WI38 (cell line): Measurements from ENCODE around the gene RREB1.

Experiments used
- H3K4me3 ChIP-seq: 2 replicates; pipeline ENCODE4 v1.5.1; 2011; ENCODE audit warnings: low read depth, mild to moderate bottlenecking, control low read depth, low read length
- TF ChIP-seq, protein P1 (sequence below): IDR thresholded peaks from 2 replicates; pipeline ENCODE4 v1.5.1; 2012; ENCODE audit warnings: low read depth, mild to moderate bottlenecking, control low read depth, low read length

The RREB1 gene

DNA sequence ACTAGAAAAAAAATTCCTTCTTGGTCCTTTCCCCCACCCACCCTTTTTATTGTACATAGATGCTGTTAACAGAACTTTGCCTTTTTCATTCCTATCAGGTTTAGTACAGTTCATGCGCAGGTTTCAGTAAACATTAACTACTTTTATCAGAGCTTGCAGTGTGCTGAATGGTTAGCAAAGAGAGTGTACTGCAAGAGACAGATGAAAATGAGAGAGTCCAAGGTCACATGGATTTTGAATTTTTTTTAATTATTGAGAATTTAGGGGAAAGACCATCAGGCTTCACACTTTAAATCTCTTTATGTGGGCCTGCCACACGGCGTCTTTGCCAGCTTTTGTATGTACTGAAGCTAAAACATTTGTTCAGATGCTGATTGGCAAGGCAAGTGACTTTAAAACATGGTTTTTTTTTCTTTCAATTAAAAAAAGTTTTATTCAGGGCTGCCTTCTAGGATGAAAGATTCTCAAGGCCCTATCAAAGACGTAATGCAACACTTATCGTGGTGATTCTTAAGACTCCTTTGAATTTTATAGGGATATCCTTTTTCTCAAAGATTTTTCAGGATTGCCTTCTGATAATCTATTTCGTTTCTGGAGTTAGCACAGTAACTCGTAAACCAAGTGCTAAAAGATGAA is 32.2 kb downstream of the RREB1 start:
- TF ChIP-seq, protein P1, sequence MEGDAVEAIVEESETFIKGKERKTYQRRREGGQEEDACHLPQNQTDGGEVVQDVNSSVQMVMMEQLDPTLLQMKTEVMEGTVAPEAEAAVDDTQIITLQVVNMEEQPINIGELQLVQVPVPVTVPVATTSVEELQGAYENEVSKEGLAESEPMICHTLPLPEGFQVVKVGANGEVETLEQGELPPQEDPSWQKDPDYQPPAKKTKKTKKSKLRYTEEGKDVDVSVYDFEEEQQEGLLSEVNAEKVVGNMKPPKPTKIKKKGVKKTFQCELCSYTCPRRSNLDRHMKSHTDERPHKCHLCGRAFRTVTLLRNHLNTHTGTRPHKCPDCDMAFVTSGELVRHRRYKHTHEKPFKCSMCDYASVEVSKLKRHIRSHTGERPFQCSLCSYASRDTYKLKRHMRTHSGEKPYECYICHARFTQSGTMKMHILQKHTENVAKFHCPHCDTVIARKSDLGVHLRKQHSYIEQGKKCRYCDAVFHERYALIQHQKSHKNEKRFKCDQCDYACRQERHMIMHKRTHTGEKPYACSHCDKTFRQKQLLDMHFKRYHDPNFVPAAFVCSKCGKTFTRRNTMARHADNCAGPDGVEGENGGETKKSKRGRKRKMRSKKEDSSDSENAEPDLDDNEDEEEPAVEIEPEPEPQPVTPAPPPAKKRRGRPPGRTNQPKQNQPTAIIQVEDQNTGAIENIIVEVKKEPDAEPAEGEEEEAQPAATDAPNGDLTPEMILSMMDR = no peak
- no peak overlapping the region for H3K4me3 ChIP-seq

DNA sequence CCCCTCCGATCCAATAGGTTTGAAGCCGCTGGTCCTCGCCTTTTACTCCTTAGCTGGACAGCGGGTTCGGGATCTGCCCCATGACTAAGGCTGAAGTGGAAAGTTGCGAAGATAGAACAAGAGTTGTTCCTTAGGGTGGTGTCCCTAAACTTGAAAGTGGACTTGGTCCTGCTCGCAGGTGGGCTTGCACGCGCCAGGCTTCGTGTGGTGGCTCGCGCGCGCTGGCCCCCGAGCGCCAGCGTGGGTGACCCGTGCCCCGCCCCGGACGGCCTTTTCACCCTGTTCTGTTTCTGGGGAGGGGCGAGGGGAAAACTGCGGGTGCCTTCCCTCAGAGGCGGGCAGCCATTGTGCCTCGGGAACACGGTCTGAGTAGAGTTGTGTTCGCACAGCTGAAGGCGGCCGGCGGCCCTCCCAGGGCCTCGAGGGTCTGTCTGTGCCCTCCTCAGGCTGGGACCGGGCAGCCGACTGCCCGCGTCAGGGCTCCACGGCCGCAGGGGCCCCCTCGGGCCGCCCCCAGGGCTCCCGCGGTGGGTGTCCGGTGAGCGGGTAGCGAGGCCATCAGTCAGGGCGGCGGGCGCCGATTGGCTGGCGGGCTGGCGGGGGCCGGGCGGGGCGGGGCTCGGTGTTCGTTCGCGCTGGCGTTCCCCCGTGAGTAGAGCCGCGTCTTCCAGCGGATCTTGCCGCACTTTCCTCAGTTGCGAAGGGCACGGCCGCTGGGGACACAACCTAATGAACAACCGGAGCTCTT is 33.0 kb downstream of the RREB1 start:
- TF ChIP-seq, protein P1 = no peak

DNA sequence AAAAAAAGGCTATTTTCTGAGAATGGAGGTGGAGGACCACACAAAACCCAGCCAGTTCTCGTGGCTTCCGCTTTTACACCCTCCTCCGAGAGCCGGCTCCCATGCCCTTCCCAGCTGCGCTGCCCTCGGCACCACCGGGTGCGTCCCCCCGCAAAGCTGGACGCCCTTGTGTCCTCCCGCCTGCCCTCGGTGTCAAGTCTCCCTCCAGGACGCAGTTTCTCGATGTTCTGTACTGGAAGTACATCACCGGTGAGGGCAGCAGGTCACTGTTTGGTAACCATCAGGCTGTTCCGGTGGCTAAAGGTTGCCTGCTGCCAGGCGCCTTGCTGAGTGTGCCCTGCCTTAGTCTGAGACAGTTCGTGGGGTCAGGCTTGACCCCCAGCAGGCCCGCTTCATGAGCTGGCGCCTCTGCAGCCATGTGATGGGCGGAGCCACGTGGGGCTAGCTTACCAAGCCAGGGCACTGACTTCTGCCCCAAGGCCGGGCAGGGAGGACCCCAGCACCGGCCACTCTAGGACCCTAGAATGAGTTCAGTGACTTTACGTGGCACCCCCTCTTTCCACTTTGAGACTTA is 34.6 kb downstream of the RREB1 start:
- H3K4me3 ChIP-seq = no peak overlapping the region
- TF ChIP-seq, protein P1 = no peak

More for the DNA sequence above, 33.0 kb downstream of the RREB1 start:
- peak overlapping the region; percentile 57 for H3K4me3 ChIP-seq

DNA sequence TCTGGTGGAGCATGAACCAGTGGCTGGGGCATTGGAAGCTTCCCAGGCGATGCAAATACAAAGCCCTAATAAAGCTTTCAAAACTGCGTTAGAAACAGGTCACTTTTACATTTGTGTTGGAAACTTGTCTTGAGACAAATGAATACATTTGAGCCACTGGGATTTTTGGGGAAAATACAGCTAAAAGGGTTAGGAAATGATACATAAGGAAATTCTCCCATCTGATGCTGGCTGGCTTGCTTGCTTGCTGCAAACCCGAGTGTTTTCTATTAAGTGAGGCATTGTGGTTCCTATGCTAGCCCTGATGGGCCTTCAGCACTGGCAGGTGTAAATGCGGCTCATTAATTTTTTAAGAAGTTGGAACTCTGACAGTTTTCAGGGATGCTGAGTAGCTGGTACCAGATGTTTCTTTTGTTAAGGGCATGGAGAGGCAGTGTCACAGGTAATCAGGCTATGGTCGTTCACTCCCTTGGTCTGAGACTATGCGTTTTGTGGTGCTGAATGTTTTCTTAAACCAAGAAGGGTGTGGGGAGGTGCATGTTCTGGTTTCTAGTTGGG is 35.2 kb downstream of the RREB1 start:
- TF ChIP-seq, protein P1 = no peak
- no peak overlapping the region for H3K4me3 ChIP-seq

DNA sequence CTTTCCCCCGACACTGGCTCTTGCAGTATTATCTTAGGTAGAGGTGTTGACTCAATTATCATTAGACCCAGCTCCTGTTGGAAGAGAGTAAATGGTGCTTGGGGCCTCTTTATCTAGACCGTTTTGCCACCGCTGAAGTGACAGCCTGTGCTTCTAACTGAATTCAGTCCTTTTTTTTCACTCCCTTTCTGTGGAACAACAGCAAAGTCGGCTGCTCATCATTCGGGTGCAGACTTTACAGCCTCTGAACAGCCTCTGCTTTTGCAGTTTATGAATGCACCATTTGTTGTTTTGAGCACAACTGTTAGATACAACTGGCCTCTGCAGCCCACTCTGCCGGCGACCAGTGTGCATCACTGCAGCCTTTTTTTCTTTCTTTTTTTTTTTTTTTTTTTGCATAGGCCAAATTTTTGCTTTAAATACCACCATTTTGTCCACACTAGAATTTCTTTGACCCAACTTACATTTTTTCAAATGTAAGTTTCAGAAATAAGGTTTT is 35.8 kb downstream of the RREB1 start:
- no peak overlapping the region for H3K4me3 ChIP-seq
- TF ChIP-seq, protein P1 = no peak

DNA sequence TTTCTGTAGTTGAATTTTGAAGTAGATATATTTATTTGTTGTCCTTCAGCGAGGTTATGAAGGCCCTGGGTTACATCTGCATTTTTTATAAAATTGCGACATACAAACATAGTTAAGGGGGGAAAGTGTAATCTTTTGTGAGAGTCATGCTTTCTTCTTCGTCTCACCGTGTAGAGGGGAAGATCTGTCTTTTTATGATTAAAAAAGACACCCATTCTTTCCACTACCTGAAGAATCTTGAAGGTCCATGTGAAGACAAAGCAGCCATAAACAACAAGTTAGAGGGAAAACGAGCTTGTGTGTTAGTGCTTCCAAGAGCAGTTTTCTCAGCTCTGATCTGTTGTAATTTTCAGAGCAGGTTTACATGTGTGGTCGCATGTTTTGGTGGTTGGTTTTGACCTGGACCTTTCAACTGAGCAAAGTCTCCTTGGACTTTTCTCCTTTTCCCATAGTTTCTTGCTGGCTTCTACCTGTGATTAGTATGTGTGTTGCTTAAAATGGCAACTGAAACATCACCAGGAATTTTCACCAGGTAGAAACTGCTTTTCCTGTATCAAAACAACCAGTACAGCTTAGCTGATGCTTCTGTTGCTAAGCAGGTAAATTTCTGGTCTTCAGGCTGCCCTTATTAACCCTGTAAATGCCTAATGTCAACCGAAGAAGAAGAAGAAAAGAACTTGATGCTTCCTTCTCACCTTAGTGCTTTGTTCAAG is 37.3 kb downstream of the RREB1 start:
- TF ChIP-seq, protein P1 = no peak
- H3K4me3 ChIP-seq = no peak overlapping the region
